CD4-positive, alpha-beta T cell treated with Interleukin-2 at 100 ng/mL for 4 hours (primary cell): ENCODE measurements around the gene ADK.
"Not testable (repeated sequence)": the region's sequence is repeated elsewhere in the genome, so short reads cannot be mapped to it uniquely, and the experiment has no call there.

Experiments used
- DNase-seq: peaks from one replicate; pipeline ENCODE4 v3.0.0-alpha.2; 2020; ENCODE audit warnings: low spot score

Gene ADK

DNA sequence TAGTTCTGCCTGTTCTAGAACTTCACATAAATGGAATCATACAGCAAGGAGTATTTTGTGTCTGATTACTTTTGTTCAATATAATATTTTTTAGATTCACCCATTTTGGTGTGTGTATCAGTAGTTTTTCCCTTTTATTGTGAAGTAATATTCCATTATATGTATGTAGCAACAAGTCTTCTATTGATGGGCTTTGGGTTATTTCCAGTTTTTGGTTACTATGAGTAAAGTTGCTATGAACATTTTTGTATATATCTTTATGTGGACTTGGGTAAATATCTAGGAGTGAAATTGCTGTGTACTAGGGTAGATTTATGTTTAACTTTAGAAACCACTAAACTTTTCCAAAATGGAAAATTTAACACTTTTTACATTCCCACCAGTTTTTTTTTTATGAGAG, 35.7 kb downstream of the ADK start:
- DNase-seq: no peak

DNA sequence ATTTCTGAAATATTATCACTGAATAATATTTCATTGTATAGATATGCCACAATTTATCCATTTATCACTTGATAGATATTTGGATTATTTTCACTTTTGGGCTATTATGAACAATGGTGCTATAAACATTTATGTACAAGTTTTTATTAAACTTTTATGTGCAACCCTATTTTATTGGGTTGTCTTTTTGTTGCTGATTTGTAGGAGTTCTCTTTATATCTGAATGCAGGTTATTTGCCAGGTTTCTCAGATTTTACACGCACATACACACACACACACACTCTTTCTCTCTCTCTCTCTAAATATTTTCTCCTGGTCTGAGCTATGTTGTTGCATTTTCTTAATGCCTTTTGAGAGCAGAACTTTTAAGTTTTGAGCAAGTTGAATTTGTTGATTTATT, 36.2 kb downstream of the ADK start:
- DNase-seq: no peak

DNA sequence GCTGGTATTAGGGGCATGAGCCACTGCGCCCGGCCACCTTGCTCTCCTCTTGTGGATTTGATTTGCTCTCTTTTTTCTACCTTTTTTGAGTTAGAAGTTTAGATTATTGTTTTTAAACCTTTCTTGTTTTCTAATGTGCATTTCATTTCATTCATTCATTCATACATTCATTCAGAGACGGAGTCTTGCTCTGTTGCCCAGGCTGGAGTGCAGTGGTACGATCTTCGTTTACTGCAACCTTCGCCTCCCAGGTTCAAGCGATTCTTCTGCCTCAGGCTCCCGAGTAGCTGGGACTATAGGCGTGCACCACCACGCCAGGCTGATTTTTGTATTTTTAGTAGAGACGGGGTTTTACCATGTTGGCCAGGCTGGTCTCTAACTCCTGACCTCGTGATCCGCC, 37.6 kb downstream of the ADK start:
- DNase-seq: not testable (repeated sequence)

DNA sequence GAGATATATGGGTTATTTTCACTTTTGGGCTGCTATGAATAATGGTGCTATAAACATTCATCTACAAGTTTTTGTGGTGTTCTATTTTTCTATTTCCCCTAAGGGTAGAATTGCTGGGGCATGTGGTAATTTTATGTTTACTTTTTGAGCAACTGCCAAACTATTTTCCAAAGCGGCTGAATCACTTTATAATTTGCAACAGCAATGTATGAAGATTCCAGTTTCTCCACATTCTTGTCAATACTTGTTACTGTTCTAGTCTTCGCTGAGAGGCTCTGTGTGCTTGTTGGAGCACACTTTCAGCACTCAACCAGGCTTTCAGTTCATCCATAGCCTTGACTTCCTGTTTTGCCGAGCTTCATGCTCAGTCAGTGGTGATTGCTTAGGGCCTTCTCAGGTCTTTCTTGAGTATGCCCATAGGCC, 39.0 kb downstream of the ADK start:
- DNase-seq: peak; percentile 36

DNA sequence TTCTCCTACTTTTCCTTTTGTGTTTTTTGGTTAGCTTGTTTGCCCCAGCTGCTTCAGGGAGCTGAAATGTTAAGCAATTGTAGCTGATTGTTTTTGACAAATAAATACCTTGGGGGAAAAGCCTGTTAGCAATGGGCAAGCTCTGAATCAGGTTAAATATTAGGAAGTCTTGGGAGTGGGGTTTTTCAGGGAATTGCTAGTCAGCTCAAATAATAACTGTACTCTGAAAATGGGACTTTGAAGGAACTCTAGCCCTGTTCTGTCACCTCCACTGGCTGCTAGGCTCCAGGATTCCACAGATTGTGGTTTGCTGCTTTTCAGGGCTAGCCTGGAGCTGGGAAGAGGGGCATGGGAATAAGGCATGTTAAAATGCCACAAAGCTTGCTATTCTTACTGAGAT, 39.5 kb downstream of the ADK start:
- no peak for DNase-seq

DNA sequence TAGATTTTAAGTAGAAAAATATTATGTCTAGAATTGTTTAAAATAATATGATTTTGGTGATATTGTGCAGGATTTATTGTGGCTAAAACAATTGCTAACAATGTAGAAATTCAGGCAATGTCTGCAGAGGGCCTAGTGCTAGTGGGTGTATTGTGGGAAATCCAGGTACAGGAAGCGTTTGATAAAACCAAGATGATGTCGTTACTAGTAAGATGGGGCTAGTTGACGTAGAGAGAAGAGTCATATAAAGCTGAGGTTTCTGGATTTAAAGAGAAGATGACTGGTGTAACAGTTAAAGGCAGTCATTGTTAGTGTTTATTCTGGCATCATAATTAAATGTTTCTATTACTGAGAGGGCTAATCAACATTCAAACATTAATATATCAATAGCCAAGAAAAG, 43.5 kb downstream of the ADK start:
- DNase-seq: peak; percentile 29

DNA sequence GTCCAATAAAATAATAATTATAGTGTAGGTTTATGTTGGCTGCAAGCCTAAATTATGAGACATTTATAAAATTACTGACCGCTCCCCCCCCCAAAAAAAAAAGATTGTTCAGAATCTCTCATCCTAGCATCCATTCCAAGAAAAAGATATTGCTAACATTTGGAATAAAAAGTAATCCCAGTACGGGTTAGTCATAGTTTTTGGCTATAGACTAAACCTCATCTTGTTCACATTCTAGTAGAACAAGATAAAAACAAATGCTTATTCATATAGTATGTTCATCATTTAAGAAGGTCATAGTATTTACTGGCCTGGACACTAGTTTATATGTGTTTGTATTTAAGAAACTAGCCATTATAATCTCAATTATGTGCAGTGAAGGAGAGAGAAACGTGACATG, 44.0 kb downstream of the ADK start:
- no peak for DNase-seq

DNA sequence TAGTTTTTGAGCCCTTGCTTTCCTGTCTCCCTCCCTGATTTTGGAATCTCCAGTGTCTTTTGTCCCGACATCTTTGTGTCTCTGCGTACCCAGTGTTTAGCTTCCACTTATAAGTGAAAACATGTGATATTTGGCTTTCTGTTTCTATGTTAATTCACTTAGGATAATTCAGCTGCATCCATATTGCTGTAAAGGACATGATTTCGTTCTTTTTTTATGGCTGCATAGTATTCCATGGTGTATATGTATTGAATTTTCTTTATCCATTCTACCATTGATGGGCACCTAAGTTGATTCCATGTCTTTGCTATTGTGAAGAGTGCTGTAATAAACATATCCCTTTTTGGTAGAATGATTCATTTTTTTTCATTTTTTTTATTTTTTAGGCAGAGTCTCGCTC, 48.3 kb downstream of the ADK start:
- DNase-seq: no peak

DNA sequence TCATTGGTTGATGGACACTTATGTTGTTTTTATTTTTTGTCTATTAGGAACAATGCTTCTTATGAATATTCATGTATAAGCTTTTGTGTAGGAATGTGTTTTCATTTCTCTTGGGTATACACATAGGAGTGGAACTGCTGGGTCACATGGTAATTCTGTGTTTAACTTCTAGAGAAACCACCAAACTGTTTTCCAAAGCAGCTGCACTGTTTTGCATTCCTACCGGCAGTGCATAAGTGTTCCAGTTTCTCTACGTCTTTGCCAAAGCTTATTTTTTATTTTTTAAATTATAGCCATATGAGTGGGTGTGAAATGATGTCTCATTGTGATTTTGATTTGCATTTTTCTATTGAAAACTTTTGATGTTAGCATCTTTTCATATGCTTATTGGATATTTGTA, 51.3 kb downstream of the ADK start:
- no peak for DNase-seq

DNA sequence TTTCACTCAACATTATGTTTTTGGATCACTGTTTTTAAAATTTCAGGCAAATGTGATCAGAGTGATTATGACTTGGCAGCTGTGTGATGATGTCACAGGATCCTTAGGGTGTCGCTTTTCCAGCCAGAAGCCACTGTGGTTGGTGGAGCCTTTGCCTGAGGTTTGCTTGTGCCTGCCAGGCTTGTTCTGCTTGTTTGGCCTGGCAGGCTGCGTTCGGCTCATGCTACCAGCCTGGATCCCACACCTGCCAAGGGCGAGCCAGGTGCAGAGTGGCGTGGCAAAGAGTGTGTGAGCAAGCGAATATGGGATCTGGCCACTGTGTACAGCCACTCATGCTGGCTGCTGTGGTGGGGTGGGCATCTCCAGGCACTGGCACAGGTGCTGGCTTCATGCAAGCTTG, 55.7 kb downstream of the ADK start:
- DNase-seq: no peak

DNA sequence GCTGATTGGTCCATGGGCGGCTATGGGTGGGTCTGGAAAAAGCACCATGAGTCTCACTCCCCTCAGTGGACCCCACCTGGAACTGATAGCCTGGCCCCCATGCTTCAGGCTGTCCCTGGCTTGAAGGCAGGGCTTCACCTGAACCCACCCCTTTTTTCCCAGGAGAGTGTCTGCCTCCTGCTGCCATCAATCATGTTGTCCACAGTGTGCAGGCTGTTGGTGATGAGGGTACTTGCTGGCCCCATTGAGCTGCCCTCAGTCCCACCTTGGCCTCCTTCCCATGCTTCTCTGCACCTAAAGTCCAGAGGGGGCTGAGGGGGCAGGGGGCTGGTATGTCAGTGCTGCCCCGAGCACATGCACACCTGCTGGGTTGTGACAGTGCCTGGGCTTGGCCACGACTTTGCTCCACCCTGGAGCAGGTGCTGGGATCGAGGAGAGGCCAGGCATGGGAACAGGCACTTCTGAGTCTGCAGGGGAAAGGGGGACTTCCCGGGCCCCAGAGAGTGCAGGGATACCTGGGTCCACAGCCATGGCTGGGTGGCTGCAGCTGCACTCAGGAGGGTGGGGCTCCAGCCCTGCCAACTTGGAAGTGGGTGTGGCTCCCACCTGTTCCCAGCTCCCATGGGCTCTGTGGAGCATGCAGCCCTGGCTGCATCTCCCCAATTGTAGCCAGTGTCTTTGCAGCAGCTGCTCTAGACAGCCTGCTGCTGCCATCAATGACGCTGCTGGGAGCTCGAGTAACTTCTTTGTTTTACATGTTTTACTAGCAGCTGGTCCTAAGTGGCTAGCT, 56.9 kb downstream of the ADK start:
- DNase-seq: no peak

DNA sequence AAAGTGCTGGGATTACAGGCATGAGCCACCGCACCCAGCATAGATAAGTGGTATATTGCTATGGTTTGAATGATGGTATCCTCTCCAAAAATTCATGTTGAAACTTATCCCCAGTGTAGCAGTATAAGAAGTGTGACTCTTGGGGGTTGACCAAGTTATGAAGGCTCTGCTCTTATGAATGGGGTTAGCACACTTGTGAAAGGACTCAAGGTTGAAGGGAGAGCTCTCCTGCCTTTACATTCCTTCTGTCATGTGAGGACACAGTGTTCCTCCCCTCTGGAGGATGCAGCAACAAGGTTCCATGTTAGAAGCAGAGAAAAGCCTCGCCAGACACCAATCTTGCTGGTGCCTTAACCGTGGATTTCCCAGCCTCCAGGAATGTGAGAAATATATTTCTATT, 58.0 kb downstream of the ADK start:
- DNase-seq: no peak

DNA sequence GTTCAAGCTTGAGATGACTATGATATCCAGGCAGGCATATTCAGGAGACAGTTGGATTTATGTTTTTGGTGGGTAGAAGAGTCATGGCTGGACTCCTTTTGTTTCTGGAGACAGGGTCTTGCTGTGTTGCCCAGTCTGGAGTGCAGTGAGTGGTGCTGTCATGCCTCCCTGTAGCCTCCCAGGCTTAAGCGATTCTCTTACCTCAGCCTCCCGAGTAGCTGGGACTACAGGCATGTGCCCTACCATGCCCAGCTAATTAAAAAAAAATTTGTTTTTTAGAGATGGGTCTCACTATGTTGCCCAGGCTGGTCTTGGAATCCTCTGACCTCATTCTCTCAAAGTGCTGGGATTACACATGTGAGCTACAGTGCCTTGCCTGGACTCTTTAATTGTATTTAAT, 62.0 kb downstream of the ADK start:
- DNase-seq: no peak

DNA sequence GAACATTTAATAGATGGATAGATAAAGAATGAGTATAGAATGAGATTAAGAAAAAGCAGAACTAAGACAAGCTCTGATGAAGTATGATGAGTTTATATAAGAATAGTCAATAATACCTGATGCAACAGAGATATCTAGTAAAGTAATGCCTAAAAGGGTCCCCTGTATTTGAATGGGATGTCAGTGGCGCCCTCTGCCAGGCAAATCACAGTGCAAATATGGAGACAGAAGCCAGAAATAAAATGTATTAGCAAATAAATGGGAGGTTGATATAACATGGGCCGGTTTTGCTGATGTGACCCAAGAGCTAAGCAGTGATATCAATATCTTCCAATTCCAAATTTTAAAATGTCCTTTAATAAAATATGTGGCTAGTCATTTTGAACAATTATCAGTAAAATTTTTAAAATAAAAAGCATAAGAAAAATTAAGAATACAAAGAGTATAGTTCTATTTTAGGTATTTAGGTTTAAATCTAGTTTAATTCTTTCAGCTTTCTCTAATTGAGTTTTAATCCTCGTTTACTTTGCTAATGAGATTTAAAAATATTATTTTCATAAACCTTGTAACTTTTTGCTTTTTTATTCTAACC, 62.6 kb downstream of the ADK start:
- DNase-seq: peak; percentile 58

DNA sequence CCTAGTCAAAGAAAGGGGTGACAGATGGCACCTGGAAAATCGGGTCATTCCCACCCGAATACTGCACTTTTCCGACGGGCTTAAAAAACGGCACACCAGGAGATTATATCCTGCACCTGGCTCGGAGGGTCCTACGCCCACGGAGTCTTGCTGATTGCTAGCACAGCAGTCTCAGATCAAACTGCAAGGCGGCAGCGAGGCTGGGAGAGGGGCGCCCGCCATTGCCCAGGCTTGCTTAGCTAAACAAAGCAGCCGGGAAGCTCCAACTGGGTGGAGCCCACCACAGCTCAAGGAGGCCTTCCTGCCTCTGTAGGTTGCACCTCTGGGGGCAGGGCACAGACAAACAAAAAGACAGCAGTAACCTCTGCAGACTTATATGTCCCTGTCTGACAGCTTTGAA, 66.1 kb downstream of the ADK start:
- DNase-seq: not testable (repeated sequence)

DNA sequence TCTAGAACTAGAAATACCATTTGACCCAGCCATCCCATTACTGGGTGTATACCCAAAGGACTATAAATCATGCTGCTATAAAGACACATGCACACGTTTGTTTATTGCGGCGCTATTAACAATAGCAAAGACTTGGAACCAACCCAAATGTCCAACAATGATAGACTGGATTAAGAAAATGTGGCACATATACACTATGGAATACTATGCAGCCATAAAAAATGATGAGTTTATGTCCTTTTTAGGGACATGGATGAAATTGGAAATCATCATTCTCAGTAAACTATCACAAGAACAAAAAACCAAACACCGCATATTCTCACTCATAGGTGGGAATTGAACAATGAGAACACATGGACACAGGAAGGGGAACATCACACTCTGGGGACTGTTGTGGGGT, 71.4 kb downstream of the ADK start:
- not testable (repeated sequence) for DNase-seq

DNA sequence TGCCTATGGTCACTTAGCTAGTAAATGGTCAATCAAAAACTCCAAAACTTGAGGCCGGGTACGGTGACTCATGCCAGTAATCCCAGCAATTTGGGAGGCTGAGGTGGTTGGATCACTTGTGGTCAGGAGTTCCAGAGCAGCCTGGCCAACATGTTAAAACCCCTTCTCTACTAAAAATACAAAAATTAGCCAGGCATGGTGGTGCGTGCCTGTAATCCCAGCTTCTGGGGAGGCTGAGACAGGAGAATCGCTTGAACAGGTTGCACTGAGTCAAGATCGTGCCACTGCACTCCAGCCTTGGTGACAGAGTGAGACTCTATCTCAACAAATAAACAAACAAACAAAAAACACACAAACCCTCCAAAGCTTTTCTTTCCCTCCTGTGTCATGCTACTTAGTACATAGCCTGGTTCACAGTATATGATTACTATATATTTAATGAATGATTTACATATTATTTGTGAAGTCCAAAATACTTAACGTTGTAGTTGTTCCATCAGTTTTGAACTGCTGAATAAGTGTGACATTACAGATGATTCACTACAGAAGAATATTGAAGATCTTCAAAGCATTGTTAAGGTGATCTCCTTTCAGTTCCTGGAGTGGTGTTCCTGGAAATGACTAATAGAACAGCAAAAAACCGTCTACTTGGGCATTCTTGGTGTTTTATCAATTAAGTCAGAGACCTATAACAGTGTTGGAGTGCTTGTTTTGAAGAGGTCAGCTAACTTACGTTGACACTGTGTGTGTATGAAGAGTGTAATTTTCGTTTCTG, 72.9 kb downstream of the ADK start:
- peak; percentile 70 for DNase-seq

DNA sequence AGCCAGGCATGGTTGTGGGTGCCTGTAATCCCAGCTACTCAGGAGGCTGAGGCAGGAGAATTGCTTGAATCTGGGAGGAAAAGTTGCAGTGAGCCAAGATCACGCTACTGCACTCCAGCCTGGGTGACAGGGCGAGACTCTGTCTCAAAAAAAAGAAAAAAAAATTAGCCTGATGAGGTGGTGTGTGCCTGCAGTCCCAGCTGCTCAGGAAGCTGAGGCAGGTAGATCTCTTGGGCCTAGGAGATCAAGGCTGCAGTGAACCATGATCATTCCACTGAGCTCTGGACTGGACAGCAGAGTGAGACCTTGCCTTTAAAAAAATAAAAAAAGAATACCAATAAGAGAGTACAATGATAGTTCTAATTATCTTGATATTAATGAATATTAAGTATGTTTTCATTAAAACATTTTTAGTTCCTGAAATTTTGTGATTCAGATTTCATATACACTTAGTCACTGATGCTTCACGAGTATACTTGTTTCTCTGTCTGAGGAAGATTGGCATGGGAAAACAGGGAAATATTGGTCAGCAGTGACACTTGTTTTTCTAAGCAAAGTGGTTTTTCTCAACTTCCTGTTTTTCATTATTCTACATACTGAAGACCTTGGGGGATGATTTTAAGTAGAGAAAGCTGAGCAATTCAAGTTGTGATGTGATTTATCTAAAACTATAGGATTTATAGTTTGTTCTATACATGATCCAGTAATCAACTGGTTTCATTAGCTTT, 76.8 kb downstream of the ADK start:
- peak; percentile 69 for DNase-seq

DNA sequence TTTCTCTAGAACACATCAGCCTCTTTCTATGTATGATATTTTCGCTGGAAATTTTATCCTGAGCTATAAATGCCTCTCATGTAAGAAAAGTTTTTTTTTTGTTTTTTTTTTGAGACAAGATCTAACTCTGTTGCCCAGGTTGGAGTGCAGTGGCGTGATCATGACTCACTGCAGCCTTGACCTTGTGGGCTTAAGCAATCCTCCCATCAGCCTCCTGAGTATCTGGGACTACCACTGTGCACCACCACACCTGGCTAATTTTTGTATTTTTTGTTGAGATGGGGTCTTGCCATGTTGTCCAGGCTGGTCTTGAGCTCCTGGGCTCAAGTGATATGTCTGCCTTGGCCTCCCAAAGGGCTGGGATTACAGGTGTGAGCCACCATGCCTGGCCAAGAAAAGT, 80.4 kb downstream of the ADK start:
- no peak for DNase-seq

DNA sequence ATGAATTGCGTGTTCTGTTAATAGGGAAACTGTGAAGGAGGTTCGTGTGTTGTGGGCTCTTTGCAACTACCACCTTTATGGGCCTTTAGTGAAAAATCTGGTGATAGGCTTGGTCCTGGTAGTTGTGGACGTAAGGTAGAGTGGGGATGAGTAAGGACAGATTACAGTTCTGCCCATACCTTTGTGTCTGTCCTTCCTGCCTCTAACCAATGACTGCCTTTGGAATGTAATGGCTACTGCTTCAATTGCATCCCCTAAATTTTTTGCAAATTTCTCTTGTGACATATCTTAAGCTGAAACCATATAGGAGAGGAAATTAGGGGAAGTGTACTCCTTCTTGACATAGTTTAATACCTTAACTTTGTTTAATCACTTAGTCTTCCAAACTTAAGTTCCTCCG, 82.3 kb downstream of the ADK start:
- DNase-seq: no peak

DNA sequence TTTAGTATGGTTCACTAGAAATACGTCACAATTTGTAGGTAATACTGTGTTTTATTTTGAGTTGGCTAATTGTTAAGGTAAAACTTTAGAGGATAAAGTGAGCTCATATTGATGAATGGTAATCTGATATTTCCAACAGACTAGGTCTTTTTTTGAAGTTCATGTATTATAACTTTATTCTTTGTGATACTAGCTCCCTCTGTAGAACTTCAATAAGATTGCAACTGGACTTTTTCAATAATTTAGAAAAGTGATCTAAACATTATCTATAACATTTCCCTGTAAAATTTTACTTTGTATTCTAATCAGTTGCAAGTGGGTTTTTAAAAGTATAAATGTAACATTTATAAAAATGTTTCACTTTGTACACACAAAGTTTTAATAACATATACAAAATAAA, 83.5 kb downstream of the ADK start:
- DNase-seq: peak; percentile 26

DNA sequence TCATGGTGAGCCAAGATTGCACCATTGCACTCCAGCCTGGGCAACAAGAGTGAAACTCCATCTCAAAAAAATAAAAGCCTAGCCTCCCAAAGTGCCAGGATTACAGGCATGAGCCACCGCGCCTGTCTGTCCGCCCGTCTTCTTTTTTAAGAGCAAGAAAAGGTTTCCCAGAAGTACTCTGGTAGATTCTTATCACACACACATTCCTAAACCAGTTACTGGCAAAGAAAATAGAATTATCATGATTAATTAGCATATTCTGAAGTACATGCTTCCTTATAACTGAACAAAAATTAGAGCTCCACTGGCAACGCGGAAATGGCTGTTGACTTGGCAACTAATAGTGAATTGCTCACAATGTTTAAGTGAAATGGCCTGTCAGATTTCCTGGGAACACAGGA, 87.0 kb downstream of the ADK start:
- no peak for DNase-seq

DNA sequence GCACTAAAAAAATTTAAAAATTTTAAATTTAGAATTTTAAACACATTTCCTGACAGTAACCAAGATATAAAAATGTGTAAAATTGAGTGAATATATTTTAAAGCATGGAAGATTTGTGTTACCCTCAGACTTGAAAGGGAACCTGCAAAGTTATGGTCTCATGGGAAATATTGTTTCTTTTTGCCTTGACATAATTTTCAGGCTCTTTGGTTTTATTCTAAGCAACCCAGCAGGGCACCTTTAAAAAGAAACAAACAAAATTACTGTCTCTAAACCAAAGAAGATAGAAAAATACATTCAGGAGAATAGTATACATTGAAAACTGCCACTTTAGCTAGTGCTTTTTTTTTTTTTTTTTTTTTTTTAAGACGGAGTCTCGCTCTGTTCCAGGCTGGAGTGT, 87.5 kb downstream of the ADK start:
- no peak for DNase-seq
